K562 (cell line): ENCODE measurements around the gene LYSMD4. TPM values are rescaled to one million over a fixed set of nuclear protein-coding genes. Genes with fewer than 3 reads are reported as not detected.

Experiments used
- BACH1 ChIP-seq: fragments of 200-800 bp; sonication (Bioruptor generic); IDR thresholded peaks from 2 replicates; pipeline ENCODE4 v1.6.1; 2016; ENCODE audit warnings: missing genetic modification characterization, missing compliant biosample characterization
- CREB1 ChIP-seq, 2 experiments: sonication (generic) in 1 of 2; formaldehyde crosslinking in 1 of 2; IDR thresholded peaks; 2 replicates each; pipeline versions ENCODE4 v1.6.1 to v1.8.0; 2012 to 2022; ENCODE audit warnings: inconsistent platforms in 1 of 2, mild to moderate bottlenecking in 1 of 2, missing genetic modification reagents in 1 of 2, moderate library complexity in 1 of 2
- HDAC3 ChIP-seq: fragments of 450-650 bp; IDR thresholded peaks from 2 replicates; pipeline ENCODE4 v1.6.1; 2018; ENCODE audit warnings: borderline replicate concordance, mild to moderate bottlenecking, moderate library complexity; ENCODE audit not compliant: partially characterized antibody
- HEY1 ChIP-seq: fragments of 250-450 bp; sonication (Bioruptor Pico); IDR thresholded peaks from 2 replicates; pipeline ENCODE4 v1.5.0; 2020; ENCODE audit warnings: mild to moderate bottlenecking, moderate library complexity, borderline replicate concordance
- HINFP ChIP-seq: fragments of 450-650 bp; conservative IDR thresholded peaks from 2 replicates; pipeline ENCODE4 v1.6.1; 2016; ENCODE audit warnings: missing genetic modification characterization, low read depth, mild to moderate bottlenecking, control low read depth, missing compliant biosample characterization
- HNRNPK ChIP-seq: fragments of 200-400 bp; formaldehyde crosslinking; IDR thresholded peaks from one replicate; pipeline ENCODE4 v1.6.1; 2018; ENCODE audit warnings: mild to moderate bottlenecking, low read depth, low read length; ENCODE audit not compliant: poor library complexity, severe bottlenecking
- PATZ1 ChIP-seq: fragments of 250-450 bp; sonication (Bioruptor Pico); IDR thresholded peaks from 2 replicates; pipeline ENCODE4 v1.5.0; 2020; ENCODE audit warnings: mild to moderate bottlenecking, borderline replicate concordance
- U2AF2 ChIP-seq: fragments of 200-400 bp; formaldehyde crosslinking; optimal IDR thresholded peaks from 2 replicates; pipeline ENCODE3; 2017; ENCODE audit warnings: low read depth, mild to moderate bottlenecking, low read length
- UBTF ChIP-seq, 2 experiments: IDR thresholded peaks; 2 replicates each; pipeline ENCODE4 v1.6.1; 2012; ENCODE audit warnings: improper control_type of control experiment in 2 of 2, low read depth in 2 of 2, low read length in 2 of 2, borderline replicate concordance in 1 of 2
- VEZF1 ChIP-seq: fragments of 200-800 bp; sonication (Bioruptor generic); IDR thresholded peaks from 2 replicates; pipeline ENCODE4 v1.6.1; 2017; ENCODE audit warnings: missing genetic modification characterization, missing compliant biosample characterization
- ZNF253 ChIP-seq: fragments of 250-450 bp; sonication (Bioruptor Pico); conservative IDR thresholded peaks from 2 replicates; pipeline ENCODE4 v1.6.1; 2021; ENCODE audit warnings: mild to moderate bottlenecking
- ZNF277 ChIP-seq: fragments of 250-450 bp; sonication (Bioruptor Pico); IDR thresholded peaks from 2 replicates; pipeline ENCODE4 v1.8.0; 2022; ENCODE audit warnings: inconsistent platforms, mild to moderate bottlenecking, moderate library complexity, borderline replicate concordance
- ZNF668 ChIP-seq: fragments of 250-450 bp; sonication (Bioruptor Pico); IDR thresholded peaks from 2 replicates; pipeline ENCODE4 v1.8.0; 2022; ENCODE audit warnings: mild to moderate bottlenecking, inconsistent platforms
- polyA plus RNA-seq, 8 experiments: library from polyadenylated mRNA; depleted of rRNA in 4 of 8; stranded (reverse) in 5 of 8; unstranded in 3 of 8; fragments of >200 nt; fragmentation: Nextera tagmentation in 2 of 8; fragmentation: Illumina TruSeq in 1 of 8; extraction: Ambion mirVana in 2 of 8; extraction: Trizol in 1 of 8; gene quantifications; 2 replicates each; pipeline versions ENCODE4 v1.2.1 to v1.2.3, GENCODE V29; 2011 to 2014; ENCODE audit warnings: inconsistent platforms in 1 of 8, missing spikeins in 1 of 8
- total RNA-seq, 7 experiments: library from RNA; depleted of rRNA in 6 of 7; stranded (reverse); fragments of >200 nt in 6 of 7; fragmentation: Illumina TruSeq in 2 of 7; extraction: Trizol in 2 of 7; gene quantifications; 2 replicates each; pipeline versions ENCODE4 v1.2.1 to v1.2.3, GENCODE V29; 2011 to 2021; ENCODE audit warnings: low replicate concordance in 1 of 7

LYSMD4 gene
- total and polyA plus RNA-seq, 9 of the 15 experiments (the other 6 are each of a cell fraction or from before 2014, with no cell fraction given): 0.46 to 3.1 (median 2.0) TPM

GRCh38 chr15:99733268-99734039 is at the start of gene LYSMD4 (continued):
- TF ChIP-seq HNRNPK: no peak
- TF ChIP-seq HEY1: no peak
- no peak for TF ChIP-seq ZNF277
- TF ChIP-seq UBTF (IDR thresholded peaks at IDR 0.05; ENCODE audit: borderline replicate concordance in 1 of 2, low read depth in 2 of 2, low read length in 2 of 2): no peak
- TF ChIP-seq U2AF2: no peak
- peak; percentile 42; the same call in 1 of the 2 replicates for TF ChIP-seq VEZF1 (CRISPR knock-in tag)
- no peak for TF ChIP-seq PATZ1
- TF ChIP-seq ZNF668 (CRISPR knock-in tag): no peak
- TF ChIP-seq ZNF253: no peak
- TF ChIP-seq CREB1 (IDR thresholded peaks at IDR 0.05): no peak
- no peak for TF ChIP-seq CREB1 (CRISPR knock-in tag; IDR thresholded peaks at IDR 0.05)
- TF ChIP-seq BACH1 (tag): no peak
- no peak for TF ChIP-seq HINFP (tag)
- TF ChIP-seq HDAC3: no peak
